AG04450 (cell line): ENCODE measurements around the gene SPATA6. TPM values are rescaled to one million over a fixed set of nuclear protein-coding genes. Genes with fewer than 3 reads are reported as not detected.

Source experiments
- CTCF ChIA-PET: fragments of 300-600, 350-600 bp; formaldehyde crosslinking; extraction: SDS; loops from one replicate; lab custom pipeline; 2022; ENCODE audit warnings: antibody characterized with exemption, inconsistent platforms; lab: Charles Lee
- POLR2A ChIA-PET: fragments of 350-600 bp; formaldehyde crosslinking; extraction: SDS; loops from one replicate; lab custom pipeline; 2021; ENCODE audit warnings: antibody characterized with exemption, inconsistent platforms; lab: Yijun Ruan, JAX
- DNase-seq: peaks from one replicate; pipeline ENCODE4 v3.0.0-alpha.2; 2011; ENCODE audit warnings: low read depth, low spot score
- H3K27ac ChIP-seq: one replicate; pipeline ENCODE4 v1.5.1; 2012; ENCODE audit warnings: low read depth, low read length, control low read depth
- H3K27me3 ChIP-seq: one replicate; pipeline ENCODE4 v1.6.0; 2012; ENCODE audit warnings: low read length; ENCODE audit not compliant: control insufficient read depth, insufficient read depth
- H3K4me3 ChIP-seq: 2 replicates; pipeline ENCODE4 v1.5.1; 2011; ENCODE audit warnings: mild to moderate bottlenecking, low read depth, low read length, control low read depth
- H3K9me3 ChIP-seq: 2 replicates; pipeline ENCODE4 v1.5.1; 2012; ENCODE audit warnings: low read length; ENCODE audit not compliant: control insufficient read depth, insufficient read depth
- CTCF ChIP-seq: IDR thresholded peaks from 2 replicates; pipeline ENCODE4 v1.5.1; 2011; ENCODE audit warnings: low read depth, low read length, control low read depth, inconsistent platforms
- polyA plus RNA-seq: library from polyadenylated mRNA; depleted of rRNA; stranded (reverse); fragments of >200 nt; gene quantifications from 2 replicates; pipeline ENCODE4 v1.2.3, GENCODE V29; 2011

SPATA6 gene
- polyA plus RNA-seq, 1 experiment = 6.1 TPM

- Histone ChIP-seq H3K9me3 (no peaks in the 10 kb centered on the region), H3K4me3 (no peak overlapping the region), H3K27ac (no peak overlapping the region), H3K27me3 (no peaks in the 10 kb centered on the region)
- ChIA-PET CTCF (interaction anchor here (0.6 to 5.0 kb wide), 60 partner anchors 9 to 1302 kb away, joined by 3 to 63 read pairs (median 4); partner anchors contain the start of gene SPATA6), POLR2A (interaction anchor here (2.2 kb wide), 1 partner anchor 26 kb away, joined by 8 read pairs; the partner anchor contains the start of gene SPATA6)
- TF ChIP-seq CTCF = peak; percentile 98
- peak; percentile 48 for DNase-seq
Measured at GRCh38 chr1:48498096-48498791, 26.2 kb upstream of the SPATA6 start.

GRCh38 chr1:48495911-48496310 lies 23.9 kb upstream of the SPATA6 start:
- ChIA-PET POLR2A (interaction anchor here (2.8 kb wide), 1 partner anchor 24 kb away, joined by 11 read pairs; the partner anchor contains the start of gene SPATA6), CTCF (interaction anchor here (1.0 to 5.0 kb wide), 5 partner anchors 13 to 139 kb away, joined by 3 to 63 read pairs (median 8); no protein-coding TSS in a partner anchor)
- Histone ChIP-seq H3K9me3 (no peaks in the 10 kb centered on the region), H3K27me3 (no peaks in the 10 kb centered on the region), H3K4me3 (no peak overlapping the region), H3K27ac (no peak overlapping the region)
- no peak for TF ChIP-seq CTCF
- DNase-seq = no peak

GRCh38 chr1:48495166-48495565 lies 23.2 kb upstream of the SPATA6 start:
- POLR2A ChIA-PET = interaction anchor here (2.8 kb wide), 1 partner anchor 23 kb away, joined by 11 read pairs; the partner anchor contains the start of gene SPATA6
- CTCF ChIA-PET = interaction anchor here (0.6 to 1.0 kb wide), 2 partner anchors 23 to 44 kb away, joined by 3 read pairs; partner anchors contain the start of gene SPATA6
- peak overlapping the region; percentile 95 for H3K27ac ChIP-seq
- H3K9me3 ChIP-seq = no peaks in the 10 kb centered on the region
- H3K27me3 ChIP-seq = no peaks in the 10 kb centered on the region
- DNase-seq = no peak
- no peak for TF ChIP-seq CTCF
- H3K4me3 ChIP-seq = no peak overlapping the region

GRCh38 chr1:48493970-48494769 lies 22.2 kb upstream of the SPATA6 start:
- no peak for TF ChIP-seq CTCF
- Histone ChIP-seq H3K27ac (peak overlapping the region; percentile 95), H3K27me3 (peaks cover 3% of the 10 kb centered on the region), H3K9me3 (no peaks in the 10 kb centered on the region), H3K4me3 (peak overlapping the region; percentile 27)
- ChIA-PET POLR2A (interaction anchor here (0.7 to 2.8 kb wide), 3 partner anchors 22 to 1930 kb away, joined by 5 to 11 read pairs (median 6); partner anchors contain the start of gene SPATA6), CTCF (interaction anchor here (1.7 kb wide), 1 partner anchor 22 kb away, joined by 5 read pairs; the partner anchor contains the start of gene SPATA6)
- DNase-seq = peak; percentile 90
